ENCODE results near the gene FOXJ2.
"Not testable (repeated sequence)": the region's sequence is repeated elsewhere in the genome, so short reads cannot be mapped to it uniquely, and the experiment has no call there.

The FOXJ2 gene

DNA sequence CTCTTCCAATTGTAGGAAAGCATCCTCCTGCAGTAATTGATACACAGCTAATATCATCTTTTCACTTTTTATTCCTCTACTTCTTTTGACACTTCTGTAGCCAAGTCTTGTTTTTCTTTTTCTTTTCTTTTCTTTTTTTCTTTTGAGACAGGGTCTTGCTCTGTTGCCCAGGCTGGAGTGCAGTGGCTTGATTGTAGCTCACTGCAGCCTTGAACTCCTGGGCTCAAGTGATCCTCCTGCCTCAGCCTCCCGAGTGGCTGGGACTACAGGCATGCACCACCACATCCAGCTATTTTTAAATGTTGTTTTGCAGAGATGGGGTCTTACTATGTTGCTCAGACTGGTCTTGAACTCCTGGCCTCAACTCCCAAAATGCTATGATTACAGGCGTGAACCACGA is 39.3 kb downstream of the FOXJ2 start:
- DNase-seq, result not testable (repeated sequence)

DNA sequence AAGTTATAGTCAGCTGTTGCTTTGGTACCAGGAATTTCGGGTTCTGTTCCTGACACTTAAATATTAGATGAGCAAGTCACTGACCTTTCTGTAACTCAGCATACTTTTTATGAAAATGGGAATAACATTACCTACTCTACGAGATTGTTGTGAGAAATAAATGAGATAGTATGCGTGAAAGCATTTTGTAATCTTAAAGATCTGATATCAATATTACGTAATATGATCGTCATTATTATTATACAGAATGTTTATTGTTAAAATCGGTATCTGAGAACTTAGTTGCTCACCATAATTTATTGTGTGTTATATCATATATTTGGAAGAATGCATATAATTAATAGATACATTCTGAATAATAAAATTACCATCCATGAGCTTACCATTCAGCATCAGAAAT is 43.4 kb downstream of the FOXJ2 start:
- no peak for DNase-seq

- no peak for DNase-seq
Measured at GRCh38 chr12:8076366-8076765, 43.9 kb downstream of the FOXJ2 start.

DNA sequence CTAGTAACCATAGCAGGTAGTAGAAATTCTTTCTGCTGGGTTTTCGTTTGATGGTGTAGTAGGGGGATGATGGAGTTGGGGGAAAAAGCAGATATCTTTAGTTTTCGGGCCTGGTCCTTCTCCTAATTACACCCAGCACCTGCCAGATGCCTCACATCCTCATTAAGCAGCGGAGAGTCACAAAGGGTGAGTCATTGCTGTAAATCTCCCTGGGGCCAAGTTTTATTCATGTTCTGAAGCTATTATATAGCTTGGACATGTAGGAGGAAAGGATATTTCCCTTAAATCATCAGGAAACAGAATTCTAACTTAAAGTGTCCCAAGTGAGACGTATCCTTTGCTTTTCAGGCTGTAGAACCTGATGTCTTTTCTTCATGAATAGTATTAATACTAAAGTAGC is 44.7 kb downstream of the FOXJ2 start:
- DNase-seq, result no peak

GRCh38 chr12:8078398-8078797 is 45.9 kb downstream of the FOXJ2 start:
- peak; percentile 27 for DNase-seq

- DNase-seq, result no peak
Measured at GRCh38 chr12:8078916-8079315, 46.4 kb downstream of the FOXJ2 start.

DNA sequence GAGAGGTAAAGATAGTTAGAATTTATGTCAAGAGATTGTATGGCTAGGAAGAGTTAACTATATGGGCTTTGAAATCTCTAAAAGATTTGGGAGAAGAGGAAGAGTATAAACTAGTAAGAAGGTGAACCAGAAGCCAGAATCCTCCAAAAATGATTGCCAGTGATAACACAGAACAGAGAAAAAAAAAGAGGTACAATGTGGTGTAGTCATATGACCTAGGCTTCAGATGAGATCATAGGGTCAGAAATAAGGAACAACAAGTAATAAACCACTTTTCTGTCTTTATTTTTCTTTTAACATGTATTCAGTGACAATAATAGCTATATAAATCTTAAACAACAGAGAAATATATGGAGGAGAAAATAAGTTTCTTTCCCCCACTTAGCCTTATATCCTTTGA is 47.6 kb downstream of the FOXJ2 start:
- no peak for DNase-seq

DNA sequence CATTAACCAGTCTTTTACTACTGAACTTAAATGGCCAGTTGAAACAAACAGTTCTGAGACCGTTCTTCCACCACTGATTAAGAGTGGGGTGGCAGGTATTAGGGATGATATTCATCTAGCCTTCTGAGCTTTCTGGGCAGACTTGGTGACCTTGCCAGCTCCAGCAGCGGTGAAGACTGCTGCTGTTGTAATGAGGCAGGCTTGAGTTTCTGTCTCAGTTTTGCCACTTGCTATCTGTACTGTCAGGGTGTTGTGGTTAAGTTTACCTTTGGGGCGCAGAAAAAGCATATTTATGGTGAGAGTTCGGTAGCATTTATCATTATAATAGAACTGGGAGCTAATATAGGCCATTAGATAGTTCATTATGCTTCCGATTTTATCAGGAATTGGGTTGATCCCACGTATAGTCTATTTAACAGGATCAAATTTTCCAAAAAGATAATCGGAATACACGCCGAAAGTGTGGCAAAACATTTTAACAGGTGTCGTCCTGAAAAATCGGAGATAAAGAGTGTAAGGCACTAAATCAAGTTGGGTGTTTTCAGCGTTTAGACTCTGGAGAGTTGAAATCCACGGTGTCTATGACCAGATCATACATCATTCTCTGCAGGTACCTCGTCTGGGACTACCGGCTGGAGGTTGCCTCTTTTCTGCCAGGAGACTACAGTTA is 48.9 kb downstream of the FOXJ2 start:
- peak; percentile 1 for DNase-seq

DNA sequence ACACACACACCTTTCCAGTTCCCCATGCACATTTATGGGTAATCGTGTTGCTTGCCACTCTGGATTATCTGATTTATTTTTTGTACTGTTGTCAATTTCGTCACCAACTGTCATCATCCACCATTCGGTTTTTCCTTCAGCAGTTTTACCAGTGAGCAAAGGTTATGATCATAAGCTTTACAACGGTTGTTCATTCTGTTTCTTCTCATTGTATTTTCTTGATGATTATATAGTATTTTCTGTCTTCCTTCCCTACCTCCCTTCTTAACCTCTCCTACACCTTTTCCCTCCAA is 50.2 kb downstream of the FOXJ2 start:
- no peak for DNase-seq

DNA sequence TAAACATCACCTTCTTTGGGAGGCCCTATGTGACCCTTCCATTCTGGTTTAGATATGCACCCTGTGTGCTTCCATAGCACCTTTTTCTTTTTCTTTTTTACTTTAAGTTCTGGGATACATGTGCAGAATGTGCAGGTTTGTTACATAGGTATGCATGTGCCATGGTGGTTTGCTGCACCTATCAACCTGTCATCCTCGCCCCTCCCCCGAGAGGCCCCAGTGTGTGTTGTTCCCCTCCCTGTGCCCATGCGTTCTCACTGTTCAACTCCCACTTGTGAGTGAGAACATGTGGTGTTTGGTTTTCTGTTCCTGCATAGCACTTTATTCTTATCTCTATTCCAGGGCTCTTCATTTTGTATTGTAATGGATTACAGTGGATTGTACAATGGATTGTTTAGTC is 51.8 kb downstream of the FOXJ2 start:
- not testable (repeated sequence) for DNase-seq

- DNase-seq, result no peak
Measured at GRCh38 chr12:8087666-8088065, 55.1 kb downstream of the FOXJ2 start.

GRCh38 chr12:8088574-8088973 is 56.1 kb downstream of the FOXJ2 start:
- DNase-seq, result no peak

DNA sequence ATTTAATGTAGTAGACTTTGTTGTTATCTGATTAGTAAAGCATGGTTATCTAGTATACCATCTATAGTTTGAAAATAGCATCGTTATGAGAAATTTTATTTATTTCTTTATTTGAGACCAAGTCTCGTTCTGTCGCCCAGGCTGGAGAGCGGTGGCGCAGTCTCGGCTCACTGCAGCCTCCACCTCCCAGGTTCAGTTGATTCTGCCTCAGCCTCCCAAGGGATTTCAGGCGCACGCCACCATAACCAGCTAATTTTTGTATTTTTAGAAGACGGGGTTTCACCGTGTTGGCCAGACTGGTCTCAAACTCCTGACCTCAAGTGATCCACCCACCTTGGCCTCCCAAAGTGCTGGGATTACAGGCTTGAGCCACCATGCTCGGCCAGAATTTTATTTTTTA is 56.8 kb downstream of the FOXJ2 start:
- not testable (repeated sequence) for DNase-seq

- DNase-seq, result no peak
Measured at GRCh38 chr12:8089716-8090115, 57.2 kb downstream of the FOXJ2 start.

DNA sequence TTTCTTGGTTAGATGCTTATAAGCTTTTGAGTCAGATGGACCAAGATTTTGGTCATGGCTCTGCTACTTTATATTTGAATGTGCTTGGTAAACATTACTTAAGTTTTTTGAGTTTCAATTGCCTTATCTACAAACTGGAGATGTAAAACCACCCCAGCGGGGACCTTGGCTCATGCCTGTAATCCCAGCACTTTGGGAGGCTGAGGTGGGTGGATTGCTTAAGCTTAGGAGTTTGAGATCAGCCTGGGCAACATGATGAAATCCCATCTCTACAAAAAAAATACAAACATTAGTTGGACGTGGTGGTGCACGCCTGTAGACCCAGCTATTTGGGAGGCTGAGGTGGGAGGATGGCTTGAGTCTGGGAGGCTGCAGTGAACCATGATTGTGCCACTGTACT is 60.8 kb downstream of the FOXJ2 start:
- DNase-seq, result no peak

DNA sequence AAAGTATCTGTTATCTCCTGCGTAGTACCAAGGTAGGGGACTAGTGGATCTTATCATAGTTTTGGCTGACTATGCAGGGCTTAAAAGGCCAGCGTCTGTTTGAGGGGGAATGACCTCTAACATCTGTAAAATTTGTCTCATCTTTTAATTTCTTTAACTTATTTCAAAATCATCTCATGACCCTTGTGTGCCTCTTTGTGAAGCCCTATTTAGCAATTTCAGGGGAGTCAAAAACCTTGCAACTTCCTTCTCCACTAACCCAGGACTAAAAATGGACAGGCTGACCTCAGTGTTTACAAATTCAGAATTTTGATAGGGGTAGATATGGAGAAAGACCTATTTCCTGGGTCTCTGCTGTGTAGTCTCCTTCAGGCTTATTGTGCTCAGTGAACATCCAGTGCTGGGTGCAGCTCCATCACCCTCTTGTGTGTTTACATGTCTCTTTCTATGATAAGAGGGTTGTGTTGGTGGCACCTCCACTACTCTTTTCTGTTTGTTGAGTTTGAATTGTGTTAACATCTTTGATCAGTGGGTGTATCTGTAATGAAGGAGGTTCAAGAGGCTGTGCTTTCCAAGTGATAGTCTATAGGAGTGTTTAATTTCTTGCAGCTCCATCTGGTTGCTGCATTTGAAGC is 63.9 kb downstream of the FOXJ2 start:
- no peak for DNase-seq

GRCh38 chr12:8099235-8099634 is 66.7 kb downstream of the FOXJ2 start:
- no peak for DNase-seq

All from NCI-H345 (cell line).